HG03039 (cell line): ENCODE results near the gene UQCRC1.

Source experiments
- ATAC-seq: cut with Tn5 transposase; IDR thresholded peaks from one replicate; pipeline ENCODE4 v1.9.1; 2021; ENCODE audit warnings: mild to moderate bottlenecking, moderate library complexity; ENCODE audit not compliant: unreplicated experiment

UQCRC1 gene

GRCh38 chr3:48609088-48610005, at the start of gene UQCRC1:
UQCRC1 (minus strand) TSS chr3:48609646; CDS start chr3:48609620, 26 bp downstream.
- ATAC-seq = peak; percentile 88

- no peak for ATAC-seq
These were observed 47.4 kb upstream of the UQCRC1 start for GRCh38 chr3:48656841-48657281.

DNA sequence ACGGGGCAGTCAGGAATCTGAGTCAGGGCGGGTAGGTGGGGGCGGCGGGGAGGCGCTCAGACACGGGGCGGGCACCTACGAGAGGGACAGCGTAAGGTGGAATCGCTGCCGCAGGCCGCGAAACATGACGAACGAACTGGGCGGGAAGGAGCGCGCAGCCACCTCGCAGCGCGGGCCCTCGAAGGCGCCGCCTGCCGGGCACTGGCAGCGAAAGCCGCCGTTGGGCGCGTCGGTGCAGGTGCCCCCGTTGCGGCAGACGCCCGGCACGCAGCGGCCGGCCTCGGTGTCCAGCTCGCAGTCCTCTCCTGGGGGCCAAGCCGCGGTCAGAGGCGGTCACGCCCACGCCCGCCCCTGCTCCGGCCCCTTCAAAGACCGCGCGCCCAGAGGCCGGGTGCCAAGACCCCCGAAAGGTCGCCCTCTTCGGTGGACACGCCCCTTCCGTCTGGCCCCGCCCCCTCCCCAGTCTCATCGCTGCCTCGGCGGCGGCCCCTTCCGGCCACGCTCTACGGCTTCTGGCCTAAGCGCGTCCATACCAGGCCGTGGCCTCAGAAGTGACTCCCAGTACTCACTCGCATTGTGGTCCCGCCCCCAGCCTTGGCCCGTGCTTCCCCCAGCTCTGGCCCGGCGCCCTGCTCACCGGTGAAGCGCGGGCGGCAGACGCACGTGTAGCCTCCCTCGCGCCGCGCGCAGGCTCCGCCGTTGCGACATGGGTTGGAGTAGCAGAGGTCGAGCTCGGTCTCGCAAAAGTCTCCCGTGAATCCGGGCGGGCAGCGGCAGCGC, 46.8 kb upstream of the UQCRC1 start:
- ATAC-seq = no peak

- no peak for ATAC-seq
These were observed 46.2 kb upstream of the UQCRC1 start for GRCh38 chr3:48655606-48656005.

DNA sequence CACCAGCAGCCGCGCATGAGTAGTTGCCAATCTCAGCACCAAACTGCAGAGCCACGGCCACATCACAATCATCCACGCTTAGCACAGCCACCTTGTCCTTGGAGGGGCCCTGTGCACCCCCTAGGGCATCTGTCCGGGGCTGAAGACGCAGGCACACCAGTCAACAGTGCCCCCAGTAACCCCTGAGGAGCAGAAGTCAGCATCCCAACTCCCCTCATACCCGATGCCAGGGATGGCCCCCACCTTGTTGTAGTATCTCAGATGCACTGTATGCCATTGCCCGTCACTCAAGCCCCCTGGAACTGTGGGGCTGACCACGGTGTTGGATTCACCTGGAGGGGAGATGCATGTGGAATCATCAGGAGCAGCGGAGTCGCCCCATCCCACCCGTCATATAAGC, 45.6 kb upstream of the UQCRC1 start:
- ATAC-seq = no peak

DNA sequence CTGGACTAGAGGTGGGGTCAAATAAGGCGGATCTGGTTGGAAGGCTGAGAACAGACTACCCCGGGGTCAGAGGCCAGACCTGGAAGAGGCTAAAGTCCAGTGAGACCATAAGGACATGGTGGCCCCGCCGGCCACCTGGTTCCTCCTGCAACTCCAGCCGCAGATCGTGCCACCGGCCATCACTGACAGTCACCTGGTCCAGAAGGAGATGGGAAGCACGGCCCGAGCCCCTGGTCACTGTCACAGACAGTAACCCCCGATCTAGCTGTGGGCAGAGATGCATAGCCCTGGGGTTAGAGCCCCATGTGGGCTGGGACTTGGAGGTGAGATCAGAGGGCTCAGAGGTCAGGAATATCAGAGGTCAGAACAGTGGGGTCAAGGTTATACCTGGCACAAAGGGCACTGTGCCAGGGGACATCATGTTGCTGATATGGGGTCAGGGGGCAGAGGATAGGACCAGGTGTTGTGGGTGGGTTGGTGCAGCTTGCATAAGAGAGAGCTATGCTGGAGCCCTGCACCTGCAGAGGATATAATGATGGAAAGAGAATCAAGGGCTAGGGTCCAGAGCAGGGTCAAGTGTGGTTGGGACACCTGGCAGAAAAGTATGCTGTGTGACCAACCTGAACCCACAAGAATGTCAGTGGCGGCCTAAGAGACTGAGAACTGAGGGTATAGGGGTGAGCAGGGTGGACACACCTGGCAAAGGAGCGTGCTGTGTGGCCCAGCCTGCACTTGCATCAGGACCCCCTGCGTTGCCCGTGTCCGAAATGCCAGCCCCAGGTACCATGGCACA, 43.7 kb upstream of the UQCRC1 start:
- ATAC-seq = no peak

DNA sequence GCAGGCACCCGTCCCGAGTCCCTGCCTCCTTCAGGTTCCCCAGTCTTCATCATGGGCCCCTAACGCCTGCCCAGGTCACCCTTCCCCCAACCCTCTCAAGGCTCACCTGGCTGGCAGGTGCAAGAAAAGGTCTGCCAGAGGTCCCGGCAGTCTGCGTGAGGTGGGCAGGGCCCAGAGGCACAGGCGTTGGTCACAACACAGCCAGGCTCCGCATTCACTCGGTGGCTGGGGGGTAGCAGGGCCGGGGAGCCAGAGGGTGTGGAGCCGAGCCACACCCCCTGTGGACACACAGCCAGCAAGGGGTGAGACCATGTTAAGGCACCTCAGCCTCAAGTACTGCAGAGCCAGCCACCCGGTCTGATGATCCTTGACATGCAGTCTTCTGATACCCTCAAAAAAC, 42.3 kb upstream of the UQCRC1 start:
- ATAC-seq = no peak

- no peak for ATAC-seq
These were observed 41.3 kb upstream of the UQCRC1 start for GRCh38 chr3:48650723-48651122.

DNA sequence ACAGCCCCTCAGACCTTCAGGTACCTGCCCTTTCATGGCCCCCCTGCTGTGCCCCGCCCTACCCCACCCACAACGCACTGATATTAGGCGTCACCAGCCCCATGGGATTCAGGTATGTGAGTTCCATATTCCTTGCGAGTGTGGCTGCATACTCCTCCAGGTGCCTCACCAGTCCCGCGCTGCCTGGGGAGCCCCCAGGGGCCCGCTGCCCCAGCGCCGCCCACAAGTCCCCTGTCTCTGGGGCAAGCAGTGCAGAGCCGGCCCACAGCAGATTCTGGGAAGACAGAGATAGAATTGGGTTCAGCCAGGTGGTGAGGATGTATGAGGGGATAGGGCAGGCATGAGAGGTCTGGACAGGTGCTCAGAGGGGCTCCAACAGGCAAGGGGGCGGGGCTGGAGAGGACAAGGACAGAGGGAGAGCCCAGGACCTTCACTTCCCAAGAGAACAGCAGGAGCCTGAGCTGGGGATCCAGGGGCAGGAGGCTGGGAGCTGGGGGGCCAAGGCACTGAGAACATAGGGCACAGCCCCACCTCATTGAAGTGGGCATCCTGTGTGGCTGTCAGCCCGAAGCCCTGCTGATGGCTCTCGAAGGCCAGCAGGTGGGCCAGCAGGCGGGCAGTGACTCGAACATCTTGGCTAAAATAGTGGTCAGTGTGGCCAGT, 38.9 kb upstream of the UQCRC1 start:
- no peak for ATAC-seq

DNA sequence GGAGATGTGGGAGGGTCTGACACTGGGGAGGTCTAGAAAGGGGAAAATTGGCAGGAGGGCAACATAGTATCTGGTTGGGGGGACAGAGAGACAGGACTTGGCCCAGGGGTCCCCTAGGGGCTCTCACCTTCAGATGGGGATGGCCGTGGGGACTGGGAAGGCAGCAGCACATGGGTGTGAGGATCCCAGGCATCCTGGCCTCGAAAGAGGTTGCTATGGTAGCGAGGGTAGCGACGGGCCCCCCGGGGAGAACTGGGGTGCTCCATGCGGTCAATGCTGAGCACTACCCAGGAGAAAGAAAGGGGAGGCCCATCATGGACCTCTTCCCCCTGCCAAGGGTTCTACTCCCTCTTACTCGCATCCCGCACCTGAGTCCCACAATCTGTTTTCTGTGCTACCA, 38.3 kb upstream of the UQCRC1 start:
- ATAC-seq = no peak

DNA sequence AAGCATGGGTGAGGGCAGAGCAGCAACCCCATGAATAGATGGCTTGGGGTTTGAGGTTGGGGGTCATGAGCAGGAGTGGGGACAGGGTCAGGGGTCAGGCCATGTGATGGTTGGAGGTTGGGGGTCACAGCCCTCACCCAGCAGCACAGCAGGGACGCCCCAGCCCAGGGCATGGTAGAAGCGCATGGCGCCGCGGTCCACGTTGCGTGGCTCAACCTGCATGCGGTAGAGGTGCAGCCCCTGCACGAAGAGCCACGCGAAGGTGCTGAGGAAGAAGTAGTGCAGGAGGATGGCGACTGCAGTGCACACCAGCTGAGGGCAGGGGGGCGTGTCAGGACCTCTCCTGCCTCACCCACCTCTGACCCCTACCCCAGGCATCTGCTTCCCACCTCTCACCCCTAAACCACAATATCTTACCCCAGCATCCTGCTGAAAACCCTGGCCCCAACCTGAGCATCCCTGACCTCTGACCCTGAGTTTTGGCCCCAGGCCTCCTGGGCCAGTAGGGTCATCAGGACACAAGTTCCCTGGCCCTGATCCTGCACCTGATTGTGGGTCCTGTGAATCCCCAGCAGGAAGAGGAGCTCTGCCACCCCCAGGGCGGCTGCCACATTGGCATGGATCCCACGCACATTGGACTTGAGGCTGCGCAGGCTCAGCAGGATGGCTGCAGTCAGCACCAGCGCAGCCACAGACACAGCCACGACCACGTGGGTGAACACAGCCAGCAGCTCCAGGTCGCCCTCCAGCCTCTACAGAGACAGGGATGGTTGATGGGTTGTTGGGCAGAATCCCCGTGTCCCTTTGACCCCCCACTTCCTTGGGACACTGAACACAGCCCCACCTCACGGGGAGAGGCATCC, 35.7 kb upstream of the UQCRC1 start:
- ATAC-seq = no peak

DNA sequence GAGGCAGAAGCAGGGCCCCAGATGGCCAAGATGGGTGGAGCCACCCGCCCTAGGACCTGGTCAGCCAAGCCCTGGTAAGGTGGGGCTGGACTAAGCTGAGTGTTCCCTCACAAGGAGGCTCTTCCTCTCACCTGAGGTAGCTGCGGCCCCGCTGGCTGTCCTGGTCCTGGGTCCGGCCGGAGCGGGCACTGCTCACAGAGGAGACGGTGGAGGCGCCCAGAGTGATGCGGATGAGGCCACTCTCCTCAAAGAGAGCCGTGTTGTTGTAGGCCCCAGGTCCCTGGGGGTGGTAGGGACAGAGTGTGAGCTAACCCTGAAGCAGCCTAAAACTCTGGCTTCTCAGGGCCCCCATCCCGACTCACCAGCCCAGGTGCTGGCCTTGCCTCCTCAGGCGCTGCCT, 33.2 kb upstream of the UQCRC1 start:
- ATAC-seq = no peak

DNA sequence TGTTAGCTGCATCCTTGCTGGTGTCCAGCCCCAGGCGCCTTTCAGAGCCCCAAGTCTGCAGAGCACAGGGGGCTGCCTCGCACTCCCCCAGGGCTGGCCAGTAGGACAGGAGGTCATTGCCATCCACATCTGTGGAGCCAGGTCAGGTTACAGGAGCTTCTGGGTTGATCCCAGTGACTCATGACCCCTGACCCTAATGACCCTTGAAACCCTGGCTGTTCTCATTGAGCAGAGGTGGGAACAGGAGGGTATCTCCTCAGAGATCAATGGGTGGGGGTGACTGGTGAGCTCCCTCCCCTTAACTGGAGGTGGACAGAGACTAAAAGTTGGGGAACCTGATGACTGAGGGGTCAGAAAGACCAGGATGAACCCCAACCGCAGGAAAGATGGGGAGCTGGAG, 31.9 kb upstream of the UQCRC1 start:
- ATAC-seq = no peak

GRCh38 chr3:48639944-48640606, 30.6 kb upstream of the UQCRC1 start:
- ATAC-seq = no peak

- ATAC-seq = no peak
These were observed 27.9 kb upstream of the UQCRC1 start for GRCh38 chr3:48637305-48637704.

DNA sequence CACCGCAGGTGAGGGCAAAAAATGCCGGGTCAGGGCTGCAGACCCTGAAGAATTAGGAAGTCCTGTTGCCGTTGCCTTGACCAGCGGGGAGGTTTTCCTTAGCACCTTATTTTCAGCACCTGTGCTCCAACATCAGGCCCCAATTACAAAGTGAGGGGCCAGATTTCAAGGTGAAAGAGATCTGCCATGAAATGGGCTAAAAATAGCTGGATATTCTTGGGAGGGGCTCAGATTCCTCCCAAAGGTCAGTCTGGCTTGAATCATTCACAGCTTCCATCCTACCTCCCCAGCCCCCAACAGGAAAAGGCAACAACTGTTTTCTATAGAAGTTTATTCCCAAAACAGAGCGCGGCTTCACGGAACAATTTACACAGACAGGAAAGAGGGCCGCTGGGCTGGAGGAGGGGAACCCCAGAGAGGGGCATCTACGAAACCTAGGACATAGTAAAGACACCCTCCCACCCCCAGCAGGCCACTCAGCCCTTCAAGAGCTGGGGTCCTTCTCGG, 26.8 kb upstream of the UQCRC1 start:
- no peak for ATAC-seq

- ATAC-seq = peak; percentile 88
These were observed 26.0 kb upstream of the UQCRC1 start, which contains the start of gene SLC26A6 for GRCh38 chr3:48635222-48636021. SLC26A6 (minus strand) TSS chr3:48635461; CDS start chr3:48635393, 68 bp downstream.

DNA sequence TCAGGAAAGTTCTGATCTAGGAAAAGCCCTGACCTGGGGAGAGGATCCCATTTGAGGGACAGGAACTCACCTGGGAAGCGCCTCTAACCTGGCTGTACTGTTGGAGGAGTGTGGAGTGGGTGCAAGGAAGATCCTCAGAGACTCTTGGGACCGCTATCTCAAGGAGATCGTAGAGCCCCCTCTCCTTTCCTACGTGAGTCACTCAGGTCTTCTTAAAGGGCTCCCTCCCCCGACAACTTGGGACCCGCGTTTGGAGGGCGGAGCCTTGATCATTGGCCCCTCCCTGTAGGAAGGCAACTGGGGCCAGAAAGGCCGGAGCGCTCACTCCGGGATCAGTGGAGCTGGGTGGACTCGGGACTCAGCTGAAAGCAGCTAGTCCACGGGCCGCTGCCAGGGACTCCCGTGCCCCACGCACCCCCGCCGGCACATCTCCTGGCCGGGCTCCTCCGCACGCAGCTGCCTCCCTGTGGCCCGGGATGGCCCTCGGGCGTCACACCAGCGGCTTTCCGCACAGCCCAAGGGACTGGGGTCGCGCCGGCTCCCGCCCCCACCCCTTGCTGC, 25.3 kb upstream of the UQCRC1 start:
- no peak for ATAC-seq
